Measurements from ENCODE around the gene SUSD4.

DNA sequence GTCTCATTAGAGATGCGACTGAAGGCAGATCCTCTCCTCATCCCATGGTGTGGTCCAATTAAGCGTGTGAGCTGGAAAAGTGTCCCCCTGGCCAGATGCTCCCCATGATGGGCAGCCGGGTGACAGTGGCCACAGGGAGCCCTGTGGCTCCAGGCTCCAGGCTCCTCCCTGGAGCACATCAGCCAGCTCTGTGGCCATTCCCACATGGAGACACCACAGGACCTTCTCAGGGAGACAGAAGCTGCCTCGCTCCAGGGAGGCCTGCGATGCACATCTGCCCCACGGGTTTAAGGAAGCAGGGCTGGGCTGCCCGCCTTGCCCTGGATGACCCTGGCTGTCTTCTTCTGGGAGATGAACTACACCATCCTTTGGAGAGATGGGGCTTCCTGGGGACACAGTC is 121.0 kb downstream of the SUSD4 start:
- TF ChIP-seq, protein P1, sequence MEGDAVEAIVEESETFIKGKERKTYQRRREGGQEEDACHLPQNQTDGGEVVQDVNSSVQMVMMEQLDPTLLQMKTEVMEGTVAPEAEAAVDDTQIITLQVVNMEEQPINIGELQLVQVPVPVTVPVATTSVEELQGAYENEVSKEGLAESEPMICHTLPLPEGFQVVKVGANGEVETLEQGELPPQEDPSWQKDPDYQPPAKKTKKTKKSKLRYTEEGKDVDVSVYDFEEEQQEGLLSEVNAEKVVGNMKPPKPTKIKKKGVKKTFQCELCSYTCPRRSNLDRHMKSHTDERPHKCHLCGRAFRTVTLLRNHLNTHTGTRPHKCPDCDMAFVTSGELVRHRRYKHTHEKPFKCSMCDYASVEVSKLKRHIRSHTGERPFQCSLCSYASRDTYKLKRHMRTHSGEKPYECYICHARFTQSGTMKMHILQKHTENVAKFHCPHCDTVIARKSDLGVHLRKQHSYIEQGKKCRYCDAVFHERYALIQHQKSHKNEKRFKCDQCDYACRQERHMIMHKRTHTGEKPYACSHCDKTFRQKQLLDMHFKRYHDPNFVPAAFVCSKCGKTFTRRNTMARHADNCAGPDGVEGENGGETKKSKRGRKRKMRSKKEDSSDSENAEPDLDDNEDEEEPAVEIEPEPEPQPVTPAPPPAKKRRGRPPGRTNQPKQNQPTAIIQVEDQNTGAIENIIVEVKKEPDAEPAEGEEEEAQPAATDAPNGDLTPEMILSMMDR (IDR thresholded peaks at IDR 0.05), result no peak
- no peak for TF ChIP-seq POLR2A (IDR thresholded peaks at IDR 0.05)
- TF ChIP-seq EP300 (IDR thresholded peaks at IDR 0.05), result no peak
